Suprapubic skin (tissue), 3 donors: ENCODE measurements around the gene SYNGR2.

ENCODE experiments used
- EP300 ChIP-seq: sonication (generic); formaldehyde crosslinking; IDR thresholded peaks from one replicate; pipeline ENCODE4 v1.6.1; 2017; ENCODE audit warnings: antibody characterized with exemption
- POLR2A ChIP-seq, 2 donors: fragments of 450-650 bp; IDR thresholded peaks; one replicate each; pipeline ENCODE4 v1.6.1; 2017; ENCODE audit warnings: antibody characterized with exemption in 2 of 2, mild to moderate bottlenecking in 2 of 2, moderate library complexity in 2 of 2
- TF ChIP-seq, protein P1 (sequence below), 2 donors: fragments of 200-600 bp in 1 of 2; fragments of 450-650 bp in 1 of 2; sonication (generic) in 1 of 2; IDR thresholded peaks; one replicate each; pipeline ENCODE4 v1.5.1; 2016 to 2019; ENCODE audit warnings: antibody characterized with exemption in 2 of 2, mild to moderate bottlenecking in 1 of 2, moderate library complexity in 1 of 2

DNA sequence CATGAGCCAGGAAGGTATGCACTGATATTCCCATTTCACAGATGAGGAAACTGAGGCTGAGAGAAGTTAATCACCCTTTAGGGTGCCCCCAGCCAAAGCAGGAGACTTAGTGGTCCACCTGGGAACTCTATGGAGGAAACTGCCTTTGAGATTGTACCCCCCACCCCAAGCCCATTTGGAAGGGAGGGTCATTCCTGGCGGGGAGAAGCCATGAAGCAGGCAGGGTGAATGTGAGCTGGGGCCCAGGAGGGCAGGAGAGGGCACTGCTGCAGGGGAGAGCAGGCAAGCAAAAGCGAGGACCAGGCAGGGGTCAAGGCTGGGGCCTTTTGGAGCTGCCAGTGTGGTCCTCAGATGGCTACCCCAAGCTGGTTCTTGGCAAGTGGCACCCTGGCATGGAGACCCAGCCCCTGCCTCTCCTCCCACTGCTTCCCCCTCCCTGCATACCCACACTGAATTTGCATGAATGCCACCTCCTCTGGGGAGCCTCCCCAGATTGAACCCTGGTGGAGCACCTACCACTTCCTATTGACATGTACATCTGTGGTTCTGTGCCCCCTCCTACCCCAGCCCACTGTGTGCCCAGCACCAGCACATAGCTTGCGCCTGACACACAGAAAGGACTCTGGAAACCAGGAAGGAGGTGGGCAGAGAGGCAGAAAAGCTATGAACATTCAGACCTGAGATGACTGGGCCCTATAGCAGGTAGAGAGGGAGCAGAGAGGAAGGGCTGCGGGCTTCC lies 38.9 kb upstream of the SYNGR2 start:
- TF ChIP-seq, protein P1, sequence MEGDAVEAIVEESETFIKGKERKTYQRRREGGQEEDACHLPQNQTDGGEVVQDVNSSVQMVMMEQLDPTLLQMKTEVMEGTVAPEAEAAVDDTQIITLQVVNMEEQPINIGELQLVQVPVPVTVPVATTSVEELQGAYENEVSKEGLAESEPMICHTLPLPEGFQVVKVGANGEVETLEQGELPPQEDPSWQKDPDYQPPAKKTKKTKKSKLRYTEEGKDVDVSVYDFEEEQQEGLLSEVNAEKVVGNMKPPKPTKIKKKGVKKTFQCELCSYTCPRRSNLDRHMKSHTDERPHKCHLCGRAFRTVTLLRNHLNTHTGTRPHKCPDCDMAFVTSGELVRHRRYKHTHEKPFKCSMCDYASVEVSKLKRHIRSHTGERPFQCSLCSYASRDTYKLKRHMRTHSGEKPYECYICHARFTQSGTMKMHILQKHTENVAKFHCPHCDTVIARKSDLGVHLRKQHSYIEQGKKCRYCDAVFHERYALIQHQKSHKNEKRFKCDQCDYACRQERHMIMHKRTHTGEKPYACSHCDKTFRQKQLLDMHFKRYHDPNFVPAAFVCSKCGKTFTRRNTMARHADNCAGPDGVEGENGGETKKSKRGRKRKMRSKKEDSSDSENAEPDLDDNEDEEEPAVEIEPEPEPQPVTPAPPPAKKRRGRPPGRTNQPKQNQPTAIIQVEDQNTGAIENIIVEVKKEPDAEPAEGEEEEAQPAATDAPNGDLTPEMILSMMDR (IDR thresholded peaks at IDR 0.05): no peak
- TF ChIP-seq POLR2A (IDR thresholded peaks at IDR 0.05) (no peak), EP300 (no peak)
